HepG2 (cell line): Measurements from ENCODE around the gene TSPAN12. TPM values are rescaled to one million over a fixed set of nuclear protein-coding genes. Genes with fewer than 3 reads are reported as not detected.

Experiments
- ATAC-seq: fragments of 200-7000 bp; cut with Tn5 transposase; 3 replicates; pipeline ENCODE4 v1.9.1; 2020; ENCODE audit warnings: mild to moderate bottlenecking, moderate library complexity
- BruUV-seq: library from RNA; stranded (reverse); fragments of 400-500 nt; replicated peaks from 2 replicates; lab custom pipeline; 2021; lab: Mats Ljungman, UMichigan
- CTCF ChIA-PET: fragments of 300-600 bp; formaldehyde crosslinking; extraction: SDS; loops from one replicate; lab custom pipeline; 2021; ENCODE audit warnings: low total read pairs, inconsistent platforms, low intra/inter-chr PET ratio; lab: Yijun Ruan, JAX
- POLR2A ChIA-PET: fragments of 350-600 bp; sonication (Branson Sonifier 250); formaldehyde crosslinking; loops from one replicate; lab custom pipeline; 2020; ENCODE audit warnings: antibody characterized with exemption, inconsistent platforms; lab: Yijun Ruan, JAX
- DNase-seq: peaks from one replicate; pipeline ENCODE4 v3.0.0-alpha.2; 2015; ENCODE audit warnings: low spot score
- FAIRE-seq: peaks from 3 replicates; lab custom pipeline; 2011; peaks lifted over from hg19 to GRCh38; lab: Jason Lieb, UNC
- H2AFZ ChIP-seq: one replicate; pipeline ENCODE4 v1.6.1; 2011; ENCODE audit warnings: low read length, inconsistent platforms
- H3K27ac ChIP-seq: fragments of 300-600 bp; 3 replicates; pipeline ENCODE4 v1.8.0; 2011; ENCODE audit warnings: mixed run types, mild to moderate bottlenecking, mixed read lengths, low read length, inconsistent platforms; ENCODE audit not compliant: insufficient read depth; ENCODE audit errors: extremely low read length
- H3K27me3 ChIP-seq, 2 experiments: fragments of 200-600 bp in 1 of 2; 2 replicates in 1 of 2; 3 replicates in 1 of 2; pipeline versions ENCODE4 v1.6.0 to v1.8.0; 2011; ENCODE audit warnings: low read length in 2 of 2, mild to moderate bottlenecking in 2 of 2, moderate library complexity in 2 of 2, inconsistent platforms in 1 of 2; ENCODE audit not compliant: insufficient read depth in 2 of 2, control insufficient read depth in 1 of 2
- H3K36me3 ChIP-seq, 2 experiments: fragments of 200-600 bp in 1 of 2; replicated peaks in 1 of 2; 2 replicates in 1 of 2; 3 replicates in 1 of 2; pipeline versions ENCODE4 v1.5.1 to v1.8.0; 2011; ENCODE audit warnings: low read length in 2 of 2, inconsistent platforms in 1 of 2; ENCODE audit not compliant: insufficient read depth in 2 of 2, control insufficient read depth in 1 of 2
- H3K4me1 ChIP-seq: 2 replicates; pipeline ENCODE4 v1.5.1; 2012; ENCODE audit warnings: low read length, inconsistent platforms; ENCODE audit not compliant: insufficient read depth
- H3K4me2 ChIP-seq: 2 replicates; pipeline ENCODE4 v1.6.0; 2011; ENCODE audit warnings: low read depth, low read length, inconsistent platforms
- H3K4me3 ChIP-seq, 3 experiments: fragments of 200-600 bp in 1 of 3; sonication (generic), shearing (Covaris generic) in 1 of 3; replicated peaks in 1 of 3; 2 replicates each; pipeline ENCODE4 v1.5.1; 2011 to 2016; ENCODE audit warnings: low read length in 3 of 3, inconsistent platforms in 2 of 3, low read depth in 2 of 3, mild to moderate bottlenecking in 2 of 3, control low read depth in 1 of 3, mixed read lengths in 1 of 3; ENCODE audit not compliant: insufficient read depth in 1 of 3
- H3K79me2 ChIP-seq: one replicate; pipeline ENCODE4 v1.6.1; 2011; ENCODE audit warnings: low read length, inconsistent platforms; ENCODE audit not compliant: insufficient read depth
- H3K9ac ChIP-seq: 2 replicates; pipeline ENCODE4 v1.6.0; 2011; ENCODE audit warnings: mild to moderate bottlenecking, low read depth, low read length, inconsistent platforms; ENCODE audit not compliant: insufficient read depth
- H3K9me3 ChIP-seq: 2 replicates; pipeline ENCODE4 v1.5.1; 2012; ENCODE audit warnings: mild to moderate bottlenecking, low read length
- H4K20me1 ChIP-seq: 2 replicates; pipeline ENCODE4 v1.6.0; 2011; ENCODE audit warnings: inconsistent platforms, mild to moderate bottlenecking, low read length, moderate library complexity; ENCODE audit not compliant: insufficient read depth
- ARID3A ChIP-seq: IDR thresholded peaks from 2 replicates; pipeline ENCODE4 v1.6.1; 2012; ENCODE audit warnings: low read depth, low read length, improper control_type of control experiment
- DZIP1 ChIP-seq: sonication (generic); formaldehyde crosslinking; IDR thresholded peaks from 2 replicates; pipeline ENCODE4 v1.5.0; 2020; ENCODE audit warnings: mild to moderate bottlenecking, missing genetic modification reagents
- EEA1 ChIP-seq: sonication (generic); formaldehyde crosslinking; IDR thresholded peaks from 2 replicates; pipeline ENCODE4 v1.5.1; 2020; ENCODE audit warnings: mild to moderate bottlenecking, missing genetic modification reagents, borderline replicate concordance
- GTF3A ChIP-seq: sonication (generic); formaldehyde crosslinking; conservative IDR thresholded peaks from 2 replicates; pipeline ENCODE4 v1.4.0; 2020; ENCODE audit warnings: mild to moderate bottlenecking, missing genetic modification reagents
- HOXA9 ChIP-seq: sonication (generic); formaldehyde crosslinking; IDR thresholded peaks from 2 replicates; pipeline ENCODE4 v1.8.1; 2022; ENCODE audit warnings: missing genetic modification reagents, mild to moderate bottlenecking, moderate library complexity, borderline replicate concordance
- MTA3 ChIP-seq: sonication (generic); formaldehyde crosslinking; IDR thresholded peaks from 2 replicates; pipeline ENCODE4 v1.4.0; 2020; ENCODE audit warnings: missing genetic modification reagents
- MTF1 ChIP-seq: sonication (generic); formaldehyde crosslinking; IDR thresholded peaks from 2 replicates; pipeline ENCODE4 v1.5.0; 2020; ENCODE audit warnings: missing genetic modification reagents
- NCOR1 ChIP-seq: fragments of 200-600 bp; sonication (generic); IDR thresholded peaks from 2 replicates; pipeline ENCODE4 v1.7.0; 2017; ENCODE audit warnings: antibody characterized with exemption, low read length, borderline replicate concordance
- ONECUT2 ChIP-seq: sonication (generic); formaldehyde crosslinking; IDR thresholded peaks from 2 replicates; pipeline ENCODE4 v1.4.0; 2020; ENCODE audit warnings: missing genetic modification reagents
- RCOR2 ChIP-seq: IDR thresholded peaks from 2 replicates; pipeline ENCODE4 v1.6.1; 2016; ENCODE audit warnings: missing biosample characterization, missing genetic modification reagents
- RFXANK ChIP-seq: IDR thresholded peaks from 2 replicates; pipeline ENCODE4 v1.6.1; 2016
- SNAPC2 ChIP-seq: sonication (generic); formaldehyde crosslinking; IDR thresholded peaks from 2 replicates; pipeline ENCODE4 v1.8.1; 2022; ENCODE audit warnings: mild to moderate bottlenecking, missing genetic modification reagents
- U2AF1 ChIP-seq: fragments of 200-400 bp; formaldehyde crosslinking; optimal IDR thresholded peaks from 2 replicates; pipeline ENCODE3; 2017; ENCODE audit warnings: mild to moderate bottlenecking, low read depth, low read length
- ZFP62 ChIP-seq: sonication (generic); formaldehyde crosslinking; IDR thresholded peaks from 2 replicates; pipeline ENCODE4 v1.4.0; 2020; ENCODE audit warnings: missing genetic modification reagents
- ZNF138 ChIP-seq: sonication (generic); formaldehyde crosslinking; IDR thresholded peaks from 2 replicates; pipeline ENCODE4 v1.5.0; 2020; ENCODE audit warnings: mild to moderate bottlenecking, low read depth, missing genetic modification reagents
- ZNF160 ChIP-seq: sonication (generic); formaldehyde crosslinking; IDR thresholded peaks from 2 replicates; pipeline ENCODE4 v1.8.0; 2022; ENCODE audit warnings: mild to moderate bottlenecking, inconsistent platforms, missing genetic modification reagents
- ZNF296 ChIP-seq: sonication (generic); formaldehyde crosslinking; conservative IDR thresholded peaks from 2 replicates; pipeline ENCODE4 v1.5.0; 2020; ENCODE audit warnings: mild to moderate bottlenecking, missing genetic modification reagents
- ZNF432 ChIP-seq: sonication (generic); formaldehyde crosslinking; IDR thresholded peaks from 2 replicates; pipeline ENCODE4 v1.5.0; 2020; ENCODE audit warnings: missing genetic modification reagents, mild to moderate bottlenecking, borderline replicate concordance
- ZNF563 ChIP-seq: sonication (generic); formaldehyde crosslinking; IDR thresholded peaks from 2 replicates; pipeline ENCODE4 v1.8.0; 2022; ENCODE audit warnings: mild to moderate bottlenecking, moderate library complexity, missing genetic modification reagents
- WGBS: methylation state at CpG from one replicate; pipeline ENCODE4 v1.1.6; 2017; ENCODE audit warnings: low lambda C conversion rate; 5-methylcytosine and 5-hydroxymethylcytosine counted together
- in situ Hi-C: cut with HindIII; loops from 2 replicates; pipeline ENCODE4 v1.10.0; 2017; ENCODE audit warnings: low pct_unique_long_range_greater_than_20kb; ENCODE audit not compliant: extremely low pct_ligation_motif_present
- intact Hi-C: fragments of 100-400 bp; cut with micrococcal nuclease; formaldehyde crosslinking; loops from one replicate; pipeline ENCODE4 v1.10.0; 2022; ENCODE audit not compliant: unreplicated experiment
- polyA plus RNA-seq, 8 experiments: library from polyadenylated mRNA; depleted of rRNA in 3 of 8; stranded (reverse) in 7 of 8; unstranded in 1 of 8; fragments of >200 nt; fragmentation: Illumina TruSeq in 4 of 8; extraction: Trizol in 4 of 8; gene quantifications; 2 replicates each; pipeline versions ENCODE4 v1.2.1 to v1.2.3, GENCODE V29; 2011 to 2016; ENCODE audit warnings: low read depth in 4 of 8, missing spikeins in 1 of 8, mixed read lengths in 1 of 8; ENCODE audit not compliant: insufficient read depth in 1 of 8
- total RNA-seq, 5 experiments: library from RNA; depleted of rRNA; stranded (reverse); fragments of >200 nt; fragmentation: Illumina TruSeq; extraction: Trizol; gene quantifications; 2 replicates each; pipeline ENCODE4 v1.2.3, GENCODE V29; 2016; ENCODE audit warnings: low read depth in 1 of 5

Gene TSPAN12
- total and polyA plus RNA-seq, 2 of the 13 experiments (the other 11 are each of a cell fraction or from before 2014, with no cell fraction given), result 0.48 to 0.95 TPM

DNA sequence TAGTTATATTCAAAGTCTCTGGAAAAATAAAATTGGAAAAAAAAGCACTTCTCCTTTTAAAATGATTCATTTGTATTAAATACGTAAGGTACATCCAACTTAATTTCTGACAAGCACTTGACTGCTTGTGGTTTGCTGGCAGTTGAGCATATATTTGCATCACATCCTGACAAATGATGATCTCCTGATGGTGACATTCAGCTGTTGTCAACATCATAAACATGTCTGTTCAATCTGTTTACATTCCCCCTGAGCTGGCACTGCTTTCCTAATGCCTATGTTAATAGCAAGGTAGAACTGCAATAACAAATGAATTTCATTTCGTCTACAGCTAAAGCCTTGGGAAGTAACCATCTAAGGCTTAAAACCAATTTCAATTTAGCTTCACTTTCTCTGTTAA lies 24.4 kb downstream of the TSPAN12 start:
- no peaks in the 10 kb centered on the region for H3K79me2 ChIP-seq
- no TSS peak for BruUV-seq
- H3K36me3 ChIP-seq, result no peaks in the 10 kb centered on the region
- no peaks in the 10 kb centered on the region for H4K20me1 ChIP-seq
- no peak overlapping the region for H3K27ac ChIP-seq
- FAIRE-seq, result no peak
- H3K9me3 ChIP-seq, result no peaks in the 10 kb centered on the region
- DNase-seq, result no peak
- no peak overlapping the region for H3K9ac ChIP-seq
- POLR2A ChIA-PET, result no interaction called here
- no peaks in the 10 kb centered on the region for H3K4me1 ChIP-seq
- 40% methylated on average over 2 of the region's 2 CpGs for WGBS
- H3K4me2 ChIP-seq, result no peak overlapping the region
- in situ Hi-C loops, result no loop called here
- CTCF ChIA-PET, result no interaction called here
- intact Hi-C loops, result no loop called here
- no peak for ATAC-seq
- H3K4me3 ChIP-seq, result no peak overlapping the region
- TF ChIP-seq ZNF296 (CRISPR knock-in tag), result no peak
- no peak for TF ChIP-seq GTF3A (CRISPR knock-in tag)
- no peak for TF ChIP-seq U2AF1
- TF ChIP-seq RCOR2 (CRISPR knock-in tag), result no peak
- no peak for TF ChIP-seq ZFP62 (CRISPR knock-in tag)
- TF ChIP-seq MTF1 (CRISPR knock-in tag), result no peak
- TF ChIP-seq DZIP1 (CRISPR knock-in tag), result no peak
- TF ChIP-seq ONECUT2 (CRISPR knock-in tag), result no peak
- no peak for TF ChIP-seq RFXANK (CRISPR knock-in tag)
- no peak for TF ChIP-seq ZNF160
- no peak for TF ChIP-seq ARID3A
- no peak for TF ChIP-seq ZNF432 (CRISPR knock-in tag)
- TF ChIP-seq MTA3 (CRISPR knock-in tag), result no peak
- TF ChIP-seq EEA1 (CRISPR knock-in tag), result no peak
- no peak for TF ChIP-seq ZNF138 (CRISPR knock-in tag)
- TF ChIP-seq ZNF563 (CRISPR knock-in tag), result no peak
- no peak for TF ChIP-seq HOXA9
- TF ChIP-seq SNAPC2 (CRISPR knock-in tag), result no peak
- no peak for TF ChIP-seq NCOR1
- H2AFZ ChIP-seq, result no peak overlapping the region
- no peaks in the 10 kb centered on the region for H3K27me3 ChIP-seq
